Thyroid gland (tissue), 4 donors: ENCODE results near the gene HSDL1. TPM values are rescaled to one million over a fixed set of nuclear protein-coding genes. Genes with fewer than 3 reads are reported as not detected.

Source experiments
- DNase-seq, 2 donors: peaks; one replicate each; pipeline ENCODE4 v3.0.0-alpha.2; 2019
- H3K27ac ChIP-seq, 3 donors: fragments of 200-600 bp; sonication (generic); 1 replicate in 2 of 3; 2 replicates in 1 of 3; pipeline ENCODE4 v1.5.1; 2016 to 2019; ENCODE audit warnings: mild to moderate bottlenecking in 1 of 3, moderate library complexity in 1 of 3
- H3K27me3 ChIP-seq: fragments of 200-600 bp; sonication (generic); one replicate; pipeline ENCODE4 v1.5.1; 2019
- H3K36me3 ChIP-seq, 2 donors: fragments of 200-600 bp; sonication (generic); one replicate each; pipeline ENCODE4 v1.5.1; 2016 to 2019
- H3K4me1 ChIP-seq, 2 donors: fragments of 200-600 bp; sonication (generic); one replicate each; pipeline ENCODE4 v1.5.1; 2017 to 2019
- H3K4me3 ChIP-seq, 3 donors: fragments of 200-600 bp; sonication (generic); replicated peaks in 1 of 3; 1 replicate in 2 of 3; 2 replicates in 1 of 3; pipeline ENCODE4 v1.5.1; 2016; ENCODE audit warnings: mild to moderate bottlenecking in 1 of 3
- H3K9me3 ChIP-seq: fragments of 200-600 bp; sonication (generic); one replicate; pipeline ENCODE4 v1.5.1; 2017
- POLR2A ChIP-seq, 2 donors: fragments of 450-650 bp; IDR thresholded peaks; one replicate each; pipeline ENCODE4 v1.6.1; 2017; ENCODE audit warnings: antibody characterized with exemption in 2 of 2, mild to moderate bottlenecking in 2 of 2, moderate library complexity in 1 of 2
- WGBS, 2 donors: methylation state at CpG; one replicate each; pipeline ENCODE4 v1.1.5; 2017; 5-methylcytosine and 5-hydroxymethylcytosine counted together
- intact Hi-C: fragments of 100-400 bp; cut with DNase I; formaldehyde crosslinking; loops from one replicate; pipeline ENCODE4 v1.15.1; 2023
- total RNA-seq, 4 donors: library from RNA; depleted of rRNA; stranded (reverse); fragments of >200 nt; gene quantifications; one replicate each; pipeline ENCODE4 v1.2.3, GENCODE V29; 2016
- TF ChIP-seq, protein P1 (sequence below), 6 experiments: fragments of 200-600 bp in 3 of 6; fragments of 450-650 bp in 3 of 6; sonication (generic) in 3 of 6; IDR thresholded peaks; one replicate each; pipeline ENCODE4 v1.5.1; 2016 to 2019; ENCODE audit warnings: antibody characterized with exemption in 6 of 6, mild to moderate bottlenecking in 2 of 6, inconsistent platforms in 1 of 6, moderate library complexity in 1 of 6

HSDL1 gene
- total RNA-seq, 4 donors from 2014 or later = 37.2 to 82.9 (median 59.5) TPM

DNA sequence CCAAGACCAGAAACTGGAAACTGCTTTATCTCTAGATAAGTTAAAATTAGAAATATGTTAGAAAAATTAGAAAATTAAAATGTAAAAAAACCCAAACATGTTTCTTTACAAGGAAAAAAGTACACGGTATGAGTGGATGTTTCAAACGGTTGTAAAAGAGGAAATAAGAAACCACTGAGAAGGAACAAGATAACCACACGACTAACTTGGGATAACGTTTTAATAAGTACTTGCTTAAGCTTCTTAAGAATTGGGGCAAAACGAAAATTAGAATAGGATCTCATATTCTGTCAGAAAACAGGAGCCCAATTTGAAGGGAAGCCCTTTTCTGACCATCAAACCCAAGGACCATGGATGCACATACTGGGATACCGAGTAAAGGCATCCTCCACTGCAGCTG lies 59.2 kb downstream of the HSDL1 start:
- no peaks in the 10 kb centered on the region for H3K9me3 ChIP-seq
- no peaks in the 10 kb centered on the region for H3K27me3 ChIP-seq
- WGBS, 2 donors = 63 to 68% methylated on average over 6 of the region's 6 CpGs
- no peak overlapping the region for H3K4me3 ChIP-seq
- no peak overlapping the region for H3K27ac ChIP-seq
- no peaks in the 10 kb centered on the region for H3K4me1 ChIP-seq
- intact Hi-C loops = loop anchor here (5.0 to 10.0 kb wide), 2 partner anchors 97 to 399 kb away; no protein-coding TSS in a partner anchor
- H3K36me3 ChIP-seq = peaks cover 46 to 56% of the 10 kb centered on the region in 2 donors
- DNase-seq = no peak
- TF ChIP-seq, protein P1, sequence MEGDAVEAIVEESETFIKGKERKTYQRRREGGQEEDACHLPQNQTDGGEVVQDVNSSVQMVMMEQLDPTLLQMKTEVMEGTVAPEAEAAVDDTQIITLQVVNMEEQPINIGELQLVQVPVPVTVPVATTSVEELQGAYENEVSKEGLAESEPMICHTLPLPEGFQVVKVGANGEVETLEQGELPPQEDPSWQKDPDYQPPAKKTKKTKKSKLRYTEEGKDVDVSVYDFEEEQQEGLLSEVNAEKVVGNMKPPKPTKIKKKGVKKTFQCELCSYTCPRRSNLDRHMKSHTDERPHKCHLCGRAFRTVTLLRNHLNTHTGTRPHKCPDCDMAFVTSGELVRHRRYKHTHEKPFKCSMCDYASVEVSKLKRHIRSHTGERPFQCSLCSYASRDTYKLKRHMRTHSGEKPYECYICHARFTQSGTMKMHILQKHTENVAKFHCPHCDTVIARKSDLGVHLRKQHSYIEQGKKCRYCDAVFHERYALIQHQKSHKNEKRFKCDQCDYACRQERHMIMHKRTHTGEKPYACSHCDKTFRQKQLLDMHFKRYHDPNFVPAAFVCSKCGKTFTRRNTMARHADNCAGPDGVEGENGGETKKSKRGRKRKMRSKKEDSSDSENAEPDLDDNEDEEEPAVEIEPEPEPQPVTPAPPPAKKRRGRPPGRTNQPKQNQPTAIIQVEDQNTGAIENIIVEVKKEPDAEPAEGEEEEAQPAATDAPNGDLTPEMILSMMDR (IDR thresholded peaks at IDR 0.05) = no peak
- no peak for TF ChIP-seq POLR2A (IDR thresholded peaks at IDR 0.05)

DNA sequence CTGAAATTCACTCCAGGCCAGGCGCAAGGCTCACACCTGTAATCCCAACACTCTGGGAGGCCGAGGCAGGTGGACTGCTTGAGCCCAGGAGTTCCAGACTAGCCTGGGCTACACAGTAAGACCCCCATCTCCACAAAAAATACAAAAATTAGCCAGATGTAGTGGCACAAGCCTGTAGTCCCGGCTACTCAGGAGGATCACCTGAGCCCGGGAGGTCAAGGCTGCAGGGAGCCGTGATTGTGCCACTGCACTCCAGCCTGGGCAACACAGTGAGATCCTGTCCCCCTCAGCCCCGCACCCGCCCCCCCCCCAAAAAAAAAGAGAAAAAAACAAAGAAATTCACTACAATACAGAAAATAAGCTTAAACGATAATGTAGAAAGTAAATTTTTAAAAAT lies 59.7 kb downstream of the HSDL1 start:
- intact Hi-C loops = loop anchor here (5.0 to 10.0 kb wide), 2 partner anchors 97 to 400 kb away; no protein-coding TSS in a partner anchor
- Histone ChIP-seq H3K27me3 (no peaks in the 10 kb centered on the region), H3K9me3 (no peaks in the 10 kb centered on the region), H3K4me1 (no peaks in the 10 kb centered on the region), H3K27ac (no peak overlapping the region), H3K4me3 (no peak overlapping the region), H3K36me3 (peaks cover 45 to 56% of the 10 kb centered on the region in 2 donors)
- 87 to 89% methylated on average over 8 of the region's 8 CpGs for WGBS, 2 donors
- TF ChIP-seq, protein P1 (IDR thresholded peaks at IDR 0.05) = no peak
- TF ChIP-seq POLR2A (IDR thresholded peaks at IDR 0.05) = no peak
- DNase-seq = no peak

DNA sequence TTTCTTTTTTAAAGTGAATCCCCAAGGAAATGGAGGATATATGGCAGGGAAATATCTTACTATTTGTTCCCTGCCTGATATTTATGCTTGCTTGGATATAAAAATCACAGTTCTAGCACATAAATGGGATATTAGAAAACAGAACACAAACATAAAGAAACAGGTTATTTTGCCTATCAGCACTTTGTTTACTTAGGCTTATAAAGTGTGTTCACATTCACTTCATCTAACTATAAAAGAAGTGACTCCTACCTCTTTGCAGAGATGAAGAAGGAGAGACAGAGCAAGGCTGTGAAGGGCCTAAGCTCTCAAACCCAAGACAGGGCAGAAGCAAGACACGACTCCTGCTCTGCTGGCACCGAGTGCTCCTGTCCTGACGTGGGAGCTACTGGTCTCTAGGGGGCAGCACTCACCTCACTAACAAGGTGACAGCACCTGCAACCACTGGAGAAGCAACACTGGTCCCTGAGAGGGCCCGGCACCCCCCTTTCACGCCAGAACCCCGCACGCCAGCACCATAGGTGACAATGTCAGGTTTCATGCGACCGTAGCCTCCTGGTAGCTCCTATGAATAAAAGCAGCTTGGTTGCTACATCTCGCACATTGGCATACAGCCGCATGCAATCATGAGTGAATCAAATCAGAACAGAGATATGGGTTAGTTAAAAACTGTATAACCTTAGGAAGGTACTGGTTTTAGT lies 60.3 kb downstream of the HSDL1 start:
- WGBS, 2 donors = 53 to 67% methylated on average over 8 to 11 of the region's 11 CpGs
- peak; percentile 72 to 79 for DNase-seq
- peaks cover 44 to 53% of the 10 kb centered on the region in 2 donors for H3K36me3 ChIP-seq
- no peak for TF ChIP-seq POLR2A (IDR thresholded peaks at IDR 0.05)
- TF ChIP-seq, protein P1 (IDR thresholded peaks at IDR 0.05) = peak in 5 of 6 experiments; percentile 67 to 87 (median 78)
- no peak overlapping the region for H3K4me3 ChIP-seq
- H3K27me3 ChIP-seq = no peaks in the 10 kb centered on the region
- intact Hi-C loops = loop anchor here (5.0 to 10.0 kb wide), 2 partner anchors 98 to 400 kb away; no protein-coding TSS in a partner anchor
- H3K4me1 ChIP-seq = no peaks in the 10 kb centered on the region
- no peak overlapping the region for H3K27ac ChIP-seq
- no peaks in the 10 kb centered on the region for H3K9me3 ChIP-seq

DNA sequence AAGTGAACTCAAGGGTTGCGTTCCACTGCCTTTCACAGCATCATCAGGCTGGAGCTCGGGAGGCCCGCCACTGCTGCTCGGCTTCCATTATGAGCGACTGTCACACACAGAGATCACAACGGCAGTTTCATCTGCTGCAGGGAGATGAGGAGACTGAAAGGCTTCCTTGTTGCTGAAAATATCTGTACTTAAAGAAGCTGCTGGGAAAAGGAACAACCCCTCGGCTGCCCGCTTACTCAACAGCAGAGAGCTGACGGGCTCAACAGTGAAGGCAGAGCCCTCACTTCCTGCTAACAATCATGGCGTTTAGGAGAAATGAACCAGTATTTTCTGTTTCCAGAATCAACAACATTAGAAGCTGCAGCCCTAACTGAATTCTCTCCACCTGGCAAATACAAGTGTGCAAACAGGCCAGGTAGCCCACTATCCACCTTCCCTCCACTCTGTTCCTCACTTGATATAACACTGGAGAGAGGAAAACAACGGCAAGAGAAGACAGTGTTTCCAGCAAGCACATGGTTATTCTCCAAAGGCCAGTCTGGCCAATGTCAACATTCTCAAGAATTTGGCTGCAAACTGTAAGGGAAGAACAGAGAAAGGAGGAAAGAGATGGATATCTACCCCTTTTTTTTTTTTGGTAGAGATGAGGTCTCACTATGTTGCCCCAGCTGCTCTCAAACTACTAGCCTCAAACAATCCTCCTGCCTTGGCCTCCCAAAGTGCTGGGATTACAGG lies 62.0 kb downstream of the HSDL1 start:
- no peaks in the 10 kb centered on the region for H3K9me3 ChIP-seq
- no peak for TF ChIP-seq POLR2A (IDR thresholded peaks at IDR 0.05)
- TF ChIP-seq, protein P1 (IDR thresholded peaks at IDR 0.05) = no peak
- peaks cover 36 to 46% of the 10 kb centered on the region in 2 donors for H3K36me3 ChIP-seq
- no peak for DNase-seq
- no peaks in the 10 kb centered on the region for H3K4me1 ChIP-seq
- intact Hi-C loops = loop anchor here (10.0 kb wide), 1 partner anchor 402 kb away; no protein-coding TSS in a partner anchor
- no peaks in the 10 kb centered on the region for H3K27me3 ChIP-seq
- WGBS, 2 donors = 71 to 80% methylated on average over 11 of the region's 11 CpGs
- H3K4me3 ChIP-seq = no peak overlapping the region
- no peak overlapping the region for H3K27ac ChIP-seq
